Measurements from ENCODE around the gene ZNF771. TPM values are rescaled to one million over a fixed set of nuclear protein-coding genes. Genes with fewer than 3 reads are reported as not detected.

Gene ZNF771
- total RNA-seq, 1 experiment from 2014 or later = 19.0 TPM

DNA sequence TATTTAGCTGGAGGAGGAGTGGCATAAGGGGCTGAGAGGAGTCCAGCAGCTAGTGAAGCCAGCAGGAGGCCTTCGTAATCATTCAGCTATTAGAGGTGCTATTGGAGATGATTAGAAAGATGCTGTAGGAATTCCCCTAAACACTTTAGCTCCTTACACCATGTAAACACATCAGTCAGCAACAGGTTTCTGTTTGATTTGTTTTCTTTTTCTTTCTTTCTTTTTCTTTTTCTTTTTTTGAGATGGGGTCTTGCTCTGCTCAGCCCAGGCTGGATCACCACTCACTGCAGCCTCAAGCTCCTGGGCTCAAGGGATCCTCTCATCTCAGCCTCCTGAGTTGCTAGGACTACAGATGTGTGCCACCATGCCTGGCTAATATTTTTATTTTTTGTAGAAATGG, 48.9 kb downstream of the ZNF771 start:
- BruUV-seq (replicated peaks) = no TSS peak
- no peaks in the 10 kb centered on the region for H3K4me1 ChIP-seq (replicated peaks; ENCODE audit: insufficient read depth)
- CTCF ChIA-PET = no interaction called here
- H3K9me3 ChIP-seq (ENCODE audit: insufficient read depth, low read depth) = no peaks in the 10 kb centered on the region
- H3K4me2 ChIP-seq = no peak overlapping the region
- H3K79me2 ChIP-seq (ENCODE audit: low read depth) = no peaks in the 10 kb centered on the region
- DNase-seq = no peak
- POLR2A ChIA-PET (ENCODE audit: unreplicated experiment) = interaction anchor here (0.5 kb wide), 1 partner anchor 73 kb away, joined by 4 read pairs; no protein-coding TSS in a partner anchor
- TF ChIP-seq EZH2 (IDR thresholded peaks at IDR 0.05; ENCODE audit: low read depth) = no peak
- TF ChIP-seq, protein P1, sequence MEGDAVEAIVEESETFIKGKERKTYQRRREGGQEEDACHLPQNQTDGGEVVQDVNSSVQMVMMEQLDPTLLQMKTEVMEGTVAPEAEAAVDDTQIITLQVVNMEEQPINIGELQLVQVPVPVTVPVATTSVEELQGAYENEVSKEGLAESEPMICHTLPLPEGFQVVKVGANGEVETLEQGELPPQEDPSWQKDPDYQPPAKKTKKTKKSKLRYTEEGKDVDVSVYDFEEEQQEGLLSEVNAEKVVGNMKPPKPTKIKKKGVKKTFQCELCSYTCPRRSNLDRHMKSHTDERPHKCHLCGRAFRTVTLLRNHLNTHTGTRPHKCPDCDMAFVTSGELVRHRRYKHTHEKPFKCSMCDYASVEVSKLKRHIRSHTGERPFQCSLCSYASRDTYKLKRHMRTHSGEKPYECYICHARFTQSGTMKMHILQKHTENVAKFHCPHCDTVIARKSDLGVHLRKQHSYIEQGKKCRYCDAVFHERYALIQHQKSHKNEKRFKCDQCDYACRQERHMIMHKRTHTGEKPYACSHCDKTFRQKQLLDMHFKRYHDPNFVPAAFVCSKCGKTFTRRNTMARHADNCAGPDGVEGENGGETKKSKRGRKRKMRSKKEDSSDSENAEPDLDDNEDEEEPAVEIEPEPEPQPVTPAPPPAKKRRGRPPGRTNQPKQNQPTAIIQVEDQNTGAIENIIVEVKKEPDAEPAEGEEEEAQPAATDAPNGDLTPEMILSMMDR (conservative IDR thresholded peaks at IDR 0.05) = no peak
- H3K9me2 ChIP-seq (ENCODE audit: insufficient read depth) = no peaks in the 10 kb centered on the region
- H3K27ac ChIP-seq = no peak overlapping the region
- no peaks in the 10 kb centered on the region for H3F3A ChIP-seq (ENCODE audit: insufficient read depth, low read depth)
- intact Hi-C loops (cut with micrococcal nuclease; ENCODE audit: unreplicated experiment) = no loop called here
- no peak overlapping the region for H2AFZ ChIP-seq
- H3K4me3 ChIP-seq = no peak overlapping the region
- H4K20me1 ChIP-seq (ENCODE audit: insufficient read depth) = no peaks in the 10 kb centered on the region
- H3K36me3 ChIP-seq (ENCODE audit: low read depth) = no peaks in the 10 kb centered on the region
- no peaks in the 10 kb centered on the region for H3K27me3 ChIP-seq (ENCODE audit: insufficient read depth, low read depth)

GRCh38 chr16:30457256-30457655, 49.9 kb downstream of the ZNF771 start:
- no TSS peak for BruUV-seq (replicated peaks)
- H4K20me1 ChIP-seq (ENCODE audit: insufficient read depth) = no peaks in the 10 kb centered on the region
- no peaks in the 10 kb centered on the region for H3K27me3 ChIP-seq (ENCODE audit: insufficient read depth, low read depth)
- DNase-seq = no peak
- no peaks in the 10 kb centered on the region for H3K4me1 ChIP-seq (replicated peaks; ENCODE audit: insufficient read depth)
- H3K27ac ChIP-seq = no peak overlapping the region
- TF ChIP-seq, protein P1 (conservative IDR thresholded peaks at IDR 0.05) = no peak
- TF ChIP-seq EZH2 (IDR thresholded peaks at IDR 0.05; ENCODE audit: low read depth) = no peak
- H3K9me2 ChIP-seq (ENCODE audit: insufficient read depth) = no peaks in the 10 kb centered on the region
- H3F3A ChIP-seq (ENCODE audit: insufficient read depth, low read depth) = no peaks in the 10 kb centered on the region
- ChIA-PET CTCF (interaction anchor here (0.6 kb wide), 2 partner anchors 75 to 394 kb away, joined by 3 read pairs; no protein-coding TSS in a partner anchor), POLR2A (ENCODE audit: unreplicated experiment) (interaction anchor here (0.6 to 0.7 kb wide), 2 partner anchors 36 to 127 kb away, joined by 3 to 5 read pairs; no protein-coding TSS in a partner anchor)
- H3K36me3 ChIP-seq (ENCODE audit: low read depth) = no peaks in the 10 kb centered on the region
- H3K4me3 ChIP-seq = no peak overlapping the region
- H3K4me2 ChIP-seq = no peak overlapping the region
- intact Hi-C loops (cut with micrococcal nuclease; ENCODE audit: unreplicated experiment) = no loop called here
- H3K9me3 ChIP-seq (ENCODE audit: insufficient read depth, low read depth) = no peaks in the 10 kb centered on the region
- H2AFZ ChIP-seq = no peak overlapping the region
- H3K79me2 ChIP-seq (ENCODE audit: low read depth) = no peaks in the 10 kb centered on the region

DNA sequence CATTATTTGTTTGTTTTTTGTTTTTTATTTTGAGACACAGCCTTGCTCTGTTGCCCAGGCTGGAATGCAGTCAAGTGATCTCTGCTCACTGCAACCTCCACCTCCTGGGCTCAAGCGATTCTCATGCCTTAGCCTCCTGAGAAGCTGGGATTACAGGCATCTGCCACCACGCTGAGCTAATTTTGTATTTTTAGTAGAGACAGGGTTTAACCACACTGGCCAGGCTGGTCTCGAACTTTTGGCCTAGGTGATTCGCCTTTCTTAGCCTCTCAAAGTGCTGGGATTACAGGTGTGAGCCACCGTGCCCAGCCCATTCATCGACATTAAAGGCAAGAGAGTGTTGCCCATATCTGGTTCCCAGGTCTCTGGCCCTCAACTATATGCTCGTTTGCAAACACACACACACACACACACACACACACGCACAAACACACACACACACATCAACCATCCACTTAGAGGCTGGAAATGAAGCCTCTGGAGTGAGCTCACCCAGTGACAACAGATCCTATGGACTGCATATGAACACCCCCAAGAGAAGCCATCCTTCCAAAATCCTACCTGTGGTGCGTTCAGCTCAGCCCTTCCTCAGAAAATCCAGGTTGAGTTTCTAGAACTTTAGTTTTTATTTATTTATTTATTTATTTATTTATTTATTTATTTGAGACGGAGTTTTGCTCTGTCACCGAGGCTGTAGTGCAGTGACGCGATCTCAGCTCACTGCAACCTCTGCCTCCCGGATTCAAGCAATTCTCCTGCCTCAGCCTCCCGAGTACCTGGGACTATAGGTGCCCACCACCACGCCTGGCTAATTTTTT, 50.5 kb downstream of the ZNF771 start:
- Histone ChIP-seq H3K9me2 (ENCODE audit: insufficient read depth) (no peaks in the 10 kb centered on the region), H3K36me3 (ENCODE audit: low read depth) (no peaks in the 10 kb centered on the region), H3K27me3 (ENCODE audit: insufficient read depth, low read depth) (no peaks in the 10 kb centered on the region), H3K4me3 (no peak overlapping the region), H3K79me2 (ENCODE audit: low read depth) (no peaks in the 10 kb centered on the region), H3K4me1 (replicated peaks; ENCODE audit: insufficient read depth) (no peaks in the 10 kb centered on the region), H3K4me2 (no peak overlapping the region), H3K27ac (no peak overlapping the region), H3F3A (ENCODE audit: insufficient read depth, low read depth) (no peaks in the 10 kb centered on the region), H4K20me1 (ENCODE audit: insufficient read depth) (no peaks in the 10 kb centered on the region), H3K9me3 (ENCODE audit: insufficient read depth, low read depth) (no peaks in the 10 kb centered on the region), H2AFZ (no peak overlapping the region)
- intact Hi-C loops (cut with micrococcal nuclease; ENCODE audit: unreplicated experiment) = no loop called here
- ChIA-PET POLR2A (ENCODE audit: unreplicated experiment) (interaction anchor here (0.6 to 0.7 kb wide), 4 partner anchors 23 to 1328 kb away, joined by 3 to 8 read pairs (median 4); no protein-coding TSS in a partner anchor), CTCF (interaction anchor here (0.6 kb wide), 1 partner anchor 394 kb away, joined by 3 read pairs; no protein-coding TSS in a partner anchor)
- TF ChIP-seq EZH2 (IDR thresholded peaks at IDR 0.05; ENCODE audit: low read depth) = no peak
- TF ChIP-seq, protein P1 (conservative IDR thresholded peaks at IDR 0.05) = no peak
- DNase-seq = no peak
- no TSS peak for BruUV-seq (replicated peaks)

Data from PC-9 (cell line).